HepG2 (cell line): ENCODE results near the gene GZF1. TPM values are rescaled to one million over a fixed set of nuclear protein-coding genes. Genes with fewer than 3 reads are reported as not detected.

Experiments used
- AHDC1 ChIP-seq: sonication (generic); formaldehyde crosslinking; IDR thresholded peaks from 2 replicates; pipeline ENCODE4 v1.5.1; 2020; ENCODE audit warnings: mild to moderate bottlenecking, missing genetic modification reagents, borderline replicate concordance
- IRF2 ChIP-seq: IDR thresholded peaks from 2 replicates; pipeline ENCODE4 v1.6.1; 2018; ENCODE audit warnings: missing genetic modification reagents, missing compliant biosample characterization
- KLF15 ChIP-seq: sonication (generic); formaldehyde crosslinking; IDR thresholded peaks from 2 replicates; pipeline ENCODE4 v1.8.1; 2023; ENCODE audit warnings: borderline replicate concordance, mild to moderate bottlenecking, inconsistent platforms, missing genetic modification reagents, mixed read lengths
- SRY ChIP-seq: sonication (generic); formaldehyde crosslinking; IDR thresholded peaks from 2 replicates; pipeline ENCODE4 v1.8.0; 2022; ENCODE audit warnings: mild to moderate bottlenecking, missing genetic modification reagents
- ZNF546 ChIP-seq: sonication (generic); formaldehyde crosslinking; conservative IDR thresholded peaks from 2 replicates; pipeline ENCODE4 v1.8.1; 2023; ENCODE audit warnings: mild to moderate bottlenecking, missing genetic modification reagents
- ZNF570 ChIP-seq: sonication (generic); formaldehyde crosslinking; IDR thresholded peaks from 2 replicates; pipeline ENCODE4 v1.4.0; 2020; ENCODE audit warnings: mild to moderate bottlenecking, missing genetic modification reagents, borderline replicate concordance
- polyA plus RNA-seq, 8 experiments: library from polyadenylated mRNA; depleted of rRNA in 3 of 8; stranded (reverse) in 7 of 8; unstranded in 1 of 8; fragments of >200 nt; fragmentation: Illumina TruSeq in 4 of 8; extraction: Trizol in 4 of 8; gene quantifications; 2 replicates each; pipeline versions ENCODE4 v1.2.1 to v1.2.3, GENCODE V29; 2011 to 2016; ENCODE audit warnings: low read depth in 4 of 8, missing spikeins in 1 of 8, mixed read lengths in 1 of 8; ENCODE audit not compliant: insufficient read depth in 1 of 8
- total RNA-seq, 5 experiments: library from RNA; depleted of rRNA; stranded (reverse); fragments of >200 nt; fragmentation: Illumina TruSeq; extraction: Trizol; gene quantifications; 2 replicates each; pipeline ENCODE4 v1.2.3, GENCODE V29; 2016; ENCODE audit warnings: low read depth in 1 of 5
- TF ChIP-seq, protein P1 (sequence below): sonication (generic); formaldehyde crosslinking; IDR thresholded peaks from 2 replicates; pipeline ENCODE4 v1.4.0; 2020; ENCODE audit warnings: mild to moderate bottlenecking, missing genetic modification reagents, borderline replicate concordance
- TF ChIP-seq, protein P2 (sequence below), 2 experiments: sonication (generic) in 1 of 2; formaldehyde crosslinking in 1 of 2; IDR thresholded peaks; 2 replicates each; pipeline versions ENCODE4 v1.4.0 to v1.6.1; 2016 to 2020; ENCODE audit warnings: borderline replicate concordance in 1 of 2, low read depth in 1 of 2, mild to moderate bottlenecking in 1 of 2, missing genetic modification reagents in 1 of 2
- TF ChIP-seq, protein P3 (sequence below): sonication (generic); formaldehyde crosslinking; IDR thresholded peaks from 2 replicates; pipeline ENCODE4 v1.8.1; 2022; ENCODE audit warnings: mild to moderate bottlenecking, missing genetic modification reagents

Gene GZF1
- total and polyA plus RNA-seq, 2 of the 13 experiments (the other 11 are each of a cell fraction or from before 2014, with no cell fraction given): 16.9 to 26.0 TPM

- TF ChIP-seq, protein P1, sequence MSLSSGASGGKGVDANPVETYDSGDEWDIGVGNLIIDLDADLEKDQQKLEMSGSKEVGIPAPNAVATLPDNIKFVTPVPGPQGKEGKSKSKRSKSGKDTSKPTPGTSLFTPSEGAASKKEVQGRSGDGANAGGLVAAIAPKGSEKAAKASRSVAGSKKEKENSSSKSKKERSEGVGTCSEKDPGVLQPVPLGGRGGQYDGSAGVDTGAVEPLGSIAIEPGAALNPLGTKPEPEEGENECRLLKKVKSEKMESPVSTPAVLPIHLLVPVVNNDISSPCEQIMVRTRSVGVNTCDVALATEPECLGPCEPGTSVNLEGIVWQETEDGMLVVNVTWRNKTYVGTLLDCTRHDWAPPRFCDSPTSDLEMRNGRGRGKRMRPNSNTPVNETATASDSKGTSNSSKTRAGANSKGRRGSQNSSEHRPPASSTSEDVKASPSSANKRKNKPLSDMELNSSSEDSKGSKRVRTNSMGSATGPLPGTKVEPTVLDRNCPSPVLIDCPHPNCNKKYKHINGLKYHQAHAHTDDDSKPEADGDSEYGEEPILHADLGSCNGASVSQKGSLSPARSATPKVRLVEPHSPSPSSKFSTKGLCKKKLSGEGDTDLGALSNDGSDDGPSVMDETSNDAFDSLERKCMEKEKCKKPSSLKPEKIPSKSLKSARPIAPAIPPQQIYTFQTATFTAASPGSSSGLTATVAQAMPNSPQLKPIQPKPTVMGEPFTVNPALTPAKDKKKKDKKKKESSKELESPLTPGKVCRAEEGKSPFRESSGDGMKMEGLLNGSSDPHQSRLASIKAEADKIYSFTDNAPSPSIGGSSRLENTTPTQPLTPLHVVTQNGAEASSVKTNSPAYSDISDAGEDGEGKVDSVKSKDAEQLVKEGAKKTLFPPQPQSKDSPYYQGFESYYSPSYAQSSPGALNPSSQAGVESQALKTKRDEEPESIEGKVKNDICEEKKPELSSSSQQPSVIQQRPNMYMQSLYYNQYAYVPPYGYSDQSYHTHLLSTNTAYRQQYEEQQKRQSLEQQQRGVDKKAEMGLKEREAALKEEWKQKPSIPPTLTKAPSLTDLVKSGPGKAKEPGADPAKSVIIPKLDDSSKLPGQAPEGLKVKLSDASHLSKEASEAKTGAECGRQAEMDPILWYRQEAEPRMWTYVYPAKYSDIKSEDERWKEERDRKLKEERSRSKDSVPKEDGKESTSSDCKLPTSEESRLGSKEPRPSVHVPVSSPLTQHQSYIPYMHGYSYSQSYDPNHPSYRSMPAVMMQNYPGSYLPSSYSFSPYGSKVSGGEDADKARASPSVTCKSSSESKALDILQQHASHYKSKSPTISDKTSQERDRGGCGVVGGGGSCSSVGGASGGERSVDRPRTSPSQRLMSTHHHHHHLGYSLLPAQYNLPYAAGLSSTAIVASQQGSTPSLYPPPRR (CRISPR knock-in tag): peak; percentile 67
- no peak for TF ChIP-seq KLF15
- TF ChIP-seq ZNF570 (CRISPR knock-in tag): no peak; the same call in 1 of the 2 replicates
- peak; percentile 60; the same call in 1 of the 2 replicates for TF ChIP-seq IRF2 (CRISPR knock-in tag)
- TF ChIP-seq, protein P2, sequence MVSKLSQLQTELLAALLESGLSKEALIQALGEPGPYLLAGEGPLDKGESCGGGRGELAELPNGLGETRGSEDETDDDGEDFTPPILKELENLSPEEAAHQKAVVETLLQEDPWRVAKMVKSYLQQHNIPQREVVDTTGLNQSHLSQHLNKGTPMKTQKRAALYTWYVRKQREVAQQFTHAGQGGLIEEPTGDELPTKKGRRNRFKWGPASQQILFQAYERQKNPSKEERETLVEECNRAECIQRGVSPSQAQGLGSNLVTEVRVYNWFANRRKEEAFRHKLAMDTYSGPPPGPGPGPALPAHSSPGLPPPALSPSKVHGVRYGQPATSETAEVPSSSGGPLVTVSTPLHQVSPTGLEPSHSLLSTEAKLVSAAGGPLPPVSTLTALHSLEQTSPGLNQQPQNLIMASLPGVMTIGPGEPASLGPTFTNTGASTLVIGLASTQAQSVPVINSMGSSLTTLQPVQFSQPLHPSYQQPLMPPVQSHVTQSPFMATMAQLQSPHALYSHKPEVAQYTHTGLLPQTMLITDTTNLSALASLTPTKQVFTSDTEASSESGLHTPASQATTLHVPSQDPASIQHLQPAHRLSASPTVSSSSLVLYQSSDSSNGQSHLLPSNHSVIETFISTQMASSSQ (IDR thresholded peaks at IDR 0.05; ENCODE audit: low read depth): no peak
- TF ChIP-seq, protein P2 (CRISPR knock-in tag; IDR thresholded peaks at IDR 0.05; ENCODE audit: borderline replicate concordance): peak; percentile 38; the same call in 1 of the 2 replicates
- TF ChIP-seq SRY: 0 out of 2 replicates have a peak, but pooled peaks have one; percentile 56
- TF ChIP-seq ZNF546: 0 out of 2 replicates have a peak, but pooled peaks have one; percentile 13
- TF ChIP-seq AHDC1 (CRISPR knock-in tag): 0 out of 2 replicates have a peak, but pooled peaks have one; percentile 15
- TF ChIP-seq, protein P3, sequence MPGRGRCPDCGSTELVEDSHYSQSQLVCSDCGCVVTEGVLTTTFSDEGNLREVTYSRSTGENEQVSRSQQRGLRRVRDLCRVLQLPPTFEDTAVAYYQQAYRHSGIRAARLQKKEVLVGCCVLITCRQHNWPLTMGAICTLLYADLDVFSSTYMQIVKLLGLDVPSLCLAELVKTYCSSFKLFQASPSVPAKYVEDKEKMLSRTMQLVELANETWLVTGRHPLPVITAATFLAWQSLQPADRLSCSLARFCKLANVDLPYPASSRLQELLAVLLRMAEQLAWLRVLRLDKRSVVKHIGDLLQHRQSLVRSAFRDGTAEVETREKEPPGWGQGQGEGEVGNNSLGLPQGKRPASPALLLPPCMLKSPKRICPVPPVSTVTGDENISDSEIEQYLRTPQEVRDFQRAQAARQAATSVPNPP (CRISPR knock-in tag): peak; percentile 73; the same call in 1 of the 2 replicates
These were observed 10.8 kb upstream of the GZF1 start (continued) for GRCh38 chr20:23350904-23351838.
